OCI-LY3 (cell line): Measurements from ENCODE around the gene NAV2.

ENCODE experiments used
- CTCF ChIP-seq: fragments of 200-600, 300-600 bp; sonication (generic); IDR thresholded peaks from 2 replicates; pipeline ENCODE4 v1.5.1; 2014; ENCODE audit warnings: antibody characterized with exemption, low read length, low read depth
- EZH2phosphoT487 ChIP-seq: fragments of 200-600 bp; shearing (Covaris generic); IDR thresholded peaks from 2 replicates; pipeline ENCODE4 v1.6.1; 2018; ENCODE audit warnings: antibody characterized with exemption, mixed run types, low read depth

GRCh38 chr11:20060181-20060580 is 347.5 kb downstream of the NAV2 start:
- no peak for TF ChIP-seq CTCF
- TF ChIP-seq EZH2phosphoT487 = no peak
